Ovary (tissue), 3 donors: ENCODE results near the gene CCDC57.

Experiments used
- CTCF ChIP-seq, 3 donors: fragments of 450-650 bp in 2 of 3; fragments of 200-600 bp in 1 of 3; IDR thresholded peaks; one replicate each; pipeline versions ENCODE4 v1.5.1 to v1.8.0; 2016 to 2022; ENCODE audit warnings: antibody characterized with exemption in 3 of 3, mild to moderate bottlenecking in 1 of 3
- EP300 ChIP-seq: sonication (generic); formaldehyde crosslinking; IDR thresholded peaks from one replicate; pipeline ENCODE4 v1.6.1; 2017; ENCODE audit warnings: antibody characterized with exemption
- POLR2A ChIP-seq: fragments of 450-650 bp; IDR thresholded peaks from one replicate; pipeline ENCODE4 v1.6.1; 2017; ENCODE audit warnings: antibody characterized with exemption, mild to moderate bottlenecking, moderate library complexity
- donor health status: DM: no; HTN: no; CAD: no.

- TF ChIP-seq CTCF (IDR thresholded peaks at IDR 0.05) = no peak
- no peak for TF ChIP-seq POLR2A
- no peak for TF ChIP-seq EP300
Observed at GRCh38 chr17:82078433-82078832, 134.2 kb downstream of the CCDC57 start.
